Left forelimb (tissue), 1 donor: Measurements from ENCODE around the gene ZMYND15.

Experiments used
- DNase-seq: peaks from one replicate; pipeline ENCODE4 v3.0.0-alpha.2; 2018; ENCODE audit warnings: low spot score

Gene ZMYND15

GRCh38 chr17:4786106-4786511 lies 46.5 kb downstream of the ZMYND15 start, which contains the start of gene VMO1:
Gene VMO1 (minus strand): TSS chr17:4786364. CDS start chr17:4786352, 12 bp downstream.
- DNase-seq, result no peak

- no peak for DNase-seq
Measured at GRCh38 chr17:4786516-4786915, 46.9 kb downstream of the ZMYND15 start.

GRCh38 chr17:4788159-4788806 lies 48.6 kb downstream of the ZMYND15 start:
- no peak for DNase-seq

- no peak for DNase-seq
Measured at GRCh38 chr17:4788807-4789700, 49.4 kb downstream of the ZMYND15 start, which contains the start of gene GLTPD2. Gene GLTPD2 (plus strand): TSS chr17:4788964. CDS start chr17:4789012, 48 bp downstream.

GRCh38 chr17:4789701-4789950 lies 50.0 kb downstream of the ZMYND15 start:
- no peak for DNase-seq

- peak; percentile 89 for DNase-seq
Measured at GRCh38 chr17:4789951-4790704, 50.5 kb downstream of the ZMYND15 start.

- no peak for DNase-seq
Measured at GRCh38 chr17:4790705-4791088, 51.1 kb downstream of the ZMYND15 start.

- no peak for DNase-seq
Measured at GRCh38 chr17:4795168-4795567, 55.5 kb downstream of the ZMYND15 start.
